ENCODE results near the gene CYP2W1. TPM values are rescaled to one million over a fixed set of nuclear protein-coding genes. Genes with fewer than 3 reads are reported as not detected.

CYP2W1 gene
- total and polyA plus RNA-seq, 4 donors, result 0.05 to 8.1 TPM; not detected in 2

DNA sequence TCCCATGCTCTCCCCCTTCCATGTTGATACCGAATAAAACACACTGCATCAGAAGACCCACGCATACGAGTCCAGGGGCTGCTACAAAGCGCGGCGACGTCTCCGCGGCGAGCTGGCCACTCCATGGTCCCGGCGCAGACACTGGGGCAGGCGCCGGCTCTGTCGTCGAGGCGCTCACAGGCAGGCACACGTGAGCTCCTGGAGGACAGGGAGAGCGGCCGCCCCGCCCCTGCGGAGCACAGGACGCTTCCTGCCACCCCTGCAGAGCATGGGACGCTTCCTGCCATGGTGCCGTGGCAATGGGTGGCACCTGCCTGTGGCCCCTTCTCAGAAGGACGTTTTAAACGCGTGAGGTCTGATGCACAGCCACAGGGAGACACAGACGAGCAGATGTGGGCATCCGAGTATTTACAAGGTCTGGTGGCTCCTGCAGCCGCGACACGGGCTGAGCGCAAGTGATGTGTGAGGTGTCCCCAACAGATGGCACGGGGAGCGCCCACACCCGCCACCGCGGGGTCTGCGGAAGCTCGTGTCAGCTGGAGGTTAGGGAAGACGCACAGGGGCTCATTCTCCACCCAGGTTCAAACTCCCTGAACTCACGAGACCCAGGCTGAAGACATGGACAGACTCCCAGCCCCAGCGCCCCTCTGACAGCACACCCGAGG, 40.0 kb downstream of the CYP2W1 start:
- Histone ChIP-seq H3K4me1 (ENCODE audit: control insufficient read depth in 5 of 5, insufficient read depth in 5 of 5, low read length in 5 of 5) (peaks cover 0 to 11% (median 3%) of the 10 kb centered on the region in 5 donors), H3K27ac (ENCODE audit: low read depth in 1 of 2, low read length in 1 of 2) (no peak overlapping the region), H3K4me3 (no peak overlapping the region), H3K36me3 (ENCODE audit: control insufficient read depth in 4 of 4, insufficient read depth in 4 of 4, low read length in 4 of 4) (peaks cover 0 to 32% (median 10%) of the 10 kb centered on the region in 4 donors), H3K9ac (ENCODE audit: insufficient read depth in 1 of 2, low read length in 2 of 2) (no peak overlapping the region), H3K27me3 (ENCODE audit: control insufficient read depth in 3 of 3, insufficient read depth in 3 of 3, low read length in 2 of 3) (no peaks in the 10 kb centered on the region), H3K9me3 (ENCODE audit: control insufficient read depth in 4 of 4, insufficient read depth in 3 of 4, low read length in 3 of 4) (no peaks in the 10 kb centered on the region)
- WGBS, 2 donors, result 92 to 93% methylated on average over 45 of the region's 45 CpGs
- DNase-seq (no peak), ATAC-seq (ENCODE audit: insufficient read depth, low FRiP score) (no peak)
- TF ChIP-seq CTCF (IDR thresholded peaks at IDR 0.05; ENCODE audit: control extremely low read depth, extremely low read depth), result no peak

DNA sequence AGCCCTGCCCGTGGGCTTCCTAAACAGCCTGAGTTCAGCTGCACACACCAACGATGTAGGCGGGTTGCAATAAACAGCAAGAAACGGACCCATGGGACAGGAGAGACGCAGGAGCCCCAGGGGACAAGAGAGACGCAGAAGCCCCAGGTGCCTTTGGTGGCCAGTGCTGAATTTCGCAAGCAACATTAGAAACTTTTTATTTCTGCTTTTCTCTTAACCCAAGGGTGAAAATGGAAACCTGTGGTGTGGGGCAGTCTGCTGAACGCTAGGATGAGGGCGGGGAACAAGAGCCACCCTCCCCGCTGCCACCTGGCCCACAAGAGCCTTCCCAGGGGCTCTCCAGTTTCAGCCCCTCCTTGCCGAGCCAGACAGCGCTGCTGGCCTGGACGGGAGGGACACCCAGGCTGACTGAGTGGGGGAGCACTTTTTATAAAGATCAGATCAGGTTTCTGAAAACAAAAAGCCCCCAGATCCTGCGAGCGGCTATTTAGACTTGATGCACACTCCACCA, 41.4 kb downstream of the CYP2W1 start:
- DNase-seq, result no peak
- no peak for ATAC-seq (ENCODE audit: insufficient read depth, low FRiP score)
- WGBS, 2 donors, result 56 to 74% methylated on average over 15 of the region's 15 CpGs
- no peaks in the 10 kb centered on the region for H3K27me3 ChIP-seq (ENCODE audit: control insufficient read depth in 3 of 3, insufficient read depth in 3 of 3, low read length in 2 of 3)
- H3K9ac ChIP-seq (ENCODE audit: insufficient read depth in 1 of 2, low read length in 2 of 2), result no peak overlapping the region
- H3K27ac ChIP-seq (ENCODE audit: low read depth in 1 of 2, low read length in 1 of 2), result no peak overlapping the region
- TF ChIP-seq CTCF (IDR thresholded peaks at IDR 0.05; ENCODE audit: control extremely low read depth, extremely low read depth), result no peak
- peaks cover 0 to 17% (median 6%) of the 10 kb centered on the region in 5 donors for H3K4me1 ChIP-seq (ENCODE audit: control insufficient read depth in 5 of 5, insufficient read depth in 5 of 5, low read length in 5 of 5)
- peaks cover 0 to 29% (median 10%) of the 10 kb centered on the region in 4 donors for H3K36me3 ChIP-seq (ENCODE audit: control insufficient read depth in 4 of 4, insufficient read depth in 4 of 4, low read length in 4 of 4)
- H3K9me3 ChIP-seq (ENCODE audit: control insufficient read depth in 4 of 4, insufficient read depth in 3 of 4, low read length in 3 of 4), result no peaks in the 10 kb centered on the region
- no peak overlapping the region for H3K4me3 ChIP-seq

GRCh38 chr7:1024876-1025742, 42.1 kb downstream of the CYP2W1 start:
- no peak for TF ChIP-seq CTCF (IDR thresholded peaks at IDR 0.05; ENCODE audit: control extremely low read depth, extremely low read depth)
- DNase-seq (no peak), ATAC-seq (ENCODE audit: insufficient read depth, low FRiP score) (no peak)
- 93 to 95% methylated on average over 25 of the region's 25 CpGs for WGBS, 2 donors
- Histone ChIP-seq H3K9ac (ENCODE audit: insufficient read depth in 1 of 2, low read length in 2 of 2) (no peak overlapping the region), H3K36me3 (ENCODE audit: control insufficient read depth in 4 of 4, insufficient read depth in 4 of 4, low read length in 4 of 4) (peaks cover 0 to 29% (median 8%) of the 10 kb centered on the region in 4 donors), H3K27ac (ENCODE audit: low read depth in 1 of 2, low read length in 1 of 2) (no peak overlapping the region), H3K27me3 (ENCODE audit: control insufficient read depth in 3 of 3, insufficient read depth in 3 of 3, low read length in 2 of 3) (no peaks in the 10 kb centered on the region), H3K9me3 (ENCODE audit: control insufficient read depth in 4 of 4, insufficient read depth in 3 of 4, low read length in 3 of 4) (no peaks in the 10 kb centered on the region), H3K4me1 (ENCODE audit: control insufficient read depth in 5 of 5, insufficient read depth in 5 of 5, low read length in 5 of 5) (peaks cover 0 to 17% (median 6%) of the 10 kb centered on the region in 5 donors), H3K4me3 (no peak overlapping the region)
